Endothelial cell of umbilical vein (primary cell): ENCODE measurements around the gene TPRG1L. TPM values are rescaled to one million over a fixed set of nuclear protein-coding genes. Genes with fewer than 3 reads are reported as not detected.

Experiments used
- BruUV-seq: library from RNA; stranded (reverse); fragments of 400-500 nt; replicated peaks from 2 replicates; lab custom pipeline; 2021; lab: Mats Ljungman, UMichigan
- CTCF ChIA-PET: fragments of 300-600, 350-600 bp; sonication (Branson Sonifier 250); formaldehyde crosslinking; loops from one replicate; lab custom pipeline; 2021; ENCODE audit warnings: antibody characterized with exemption, inconsistent platforms; lab: Charles Lee
- POLR2A ChIA-PET: fragments of 300-600, 350-600 bp; sonication (Branson Sonifier 250); formaldehyde crosslinking; loops from one replicate; lab custom pipeline; 2021; ENCODE audit warnings: antibody characterized with exemption, inconsistent platforms; lab: Charles Lee
- DNase-seq: peaks from one replicate; pipeline ENCODE4 v3.0.0-alpha.2; 2011; ENCODE audit warnings: low read depth, low spot score
- FAIRE-seq: peaks from 2 replicates; lab custom pipeline; 2011; peaks lifted over from hg19 to GRCh38; lab: Jason Lieb, UNC
- H2AFZ ChIP-seq: 2 replicates; pipeline ENCODE4 v1.6.0; 2012; ENCODE audit warnings: low read depth, low read length, control low read depth, inconsistent platforms
- H3K27ac ChIP-seq: 2 replicates; pipeline ENCODE4 v1.5.1; 2011; ENCODE audit warnings: low read depth, mild to moderate bottlenecking, control low read depth, low read length, moderate library complexity; ENCODE audit not compliant: insufficient read depth
- H3K27me3 ChIP-seq, 2 experiments: 2 replicates each; pipeline versions ENCODE4 v1.6.0 to v1.6.1; 2011; ENCODE audit warnings: low read length in 2 of 2, mixed read lengths in 1 of 2; ENCODE audit not compliant: control insufficient read depth in 2 of 2, insufficient read depth in 2 of 2
- H3K36me3 ChIP-seq, 2 experiments: 2 replicates in 1 of 2; 3 replicates in 1 of 2; pipeline ENCODE4 v1.5.1; 2011; ENCODE audit warnings: low read length in 2 of 2, mild to moderate bottlenecking in 1 of 2, moderate library complexity in 1 of 2; ENCODE audit not compliant: control insufficient read depth in 2 of 2, insufficient read depth in 2 of 2; ENCODE audit errors: extremely low read depth in 1 of 2
- H3K4me1 ChIP-seq: 3 replicates; pipeline ENCODE4 v1.5.1; 2011; ENCODE audit warnings: mild to moderate bottlenecking, low read length; ENCODE audit not compliant: control insufficient read depth, insufficient read depth; ENCODE audit errors: extremely low read depth
- H3K4me2 ChIP-seq: 2 replicates; pipeline ENCODE4 v1.6.1; 2011; ENCODE audit warnings: low read length, control low read depth, mixed read lengths; ENCODE audit not compliant: insufficient read depth
- H3K4me3 ChIP-seq, 3 experiments: fragments of 200-600 bp in 1 of 3; sonication (generic), shearing (Covaris generic) in 1 of 3; replicated peaks in 1 of 3; 2 replicates each; pipeline ENCODE4 v1.5.1; 2011 to 2016; ENCODE audit warnings: control low read depth in 3 of 3, low read length in 3 of 3, mild to moderate bottlenecking in 2 of 3, inconsistent platforms in 1 of 3, low read depth in 1 of 3, moderate library complexity in 1 of 3; ENCODE audit not compliant: insufficient read depth in 1 of 3
- H3K79me2 ChIP-seq: 2 replicates; pipeline ENCODE4 v1.6.0; 2012; ENCODE audit warnings: low read length, inconsistent platforms; ENCODE audit not compliant: control insufficient read depth, insufficient read depth
- H3K9ac ChIP-seq: replicated peaks from 2 replicates; pipeline ENCODE3; 2011; ENCODE audit warnings: low read length, control low read depth; ENCODE audit not compliant: insufficient read depth; ENCODE audit errors: extremely low read depth
- H3K9me1 ChIP-seq: replicated peaks from 3 replicates; pipeline ENCODE4 v1.6.0; 2011; ENCODE audit warnings: mild to moderate bottlenecking, low read length; ENCODE audit not compliant: control insufficient read depth, insufficient read depth; ENCODE audit errors: extremely low read depth
- H3K9me3 ChIP-seq: replicated peaks from 2 replicates; pipeline ENCODE4 v1.5.1; 2012; ENCODE audit warnings: low read length, inconsistent platforms; ENCODE audit not compliant: control insufficient read depth, insufficient read depth
- H4K20me1 ChIP-seq: replicated peaks from 2 replicates; pipeline ENCODE3; 2011; ENCODE audit warnings: mild to moderate bottlenecking, low read length; ENCODE audit not compliant: control insufficient read depth, insufficient read depth; ENCODE audit errors: extremely low read depth
- EZH2 ChIP-seq: IDR thresholded peaks from 2 replicates; pipeline ENCODE4 v1.6.1; 2012; ENCODE audit warnings: borderline replicate concordance, low read depth, mild to moderate bottlenecking, moderate library complexity, low read length, inconsistent platforms; ENCODE audit not compliant: severe bottlenecking
- FOS ChIP-seq: IDR thresholded peaks from 2 replicates; pipeline ENCODE4 v1.6.1; 2011; ENCODE audit warnings: mild to moderate bottlenecking, low read length, moderate library complexity, borderline replicate concordance; ENCODE audit not compliant: insufficient read depth
- GATA2 ChIP-seq: IDR thresholded peaks from 2 replicates; pipeline ENCODE4 v1.7.0; 2011; ENCODE audit warnings: low read depth, mild to moderate bottlenecking, moderate library complexity, mixed read lengths, low read length; ENCODE audit not compliant: insufficient read length, insufficient read depth
- JUN ChIP-seq: IDR thresholded peaks from 2 replicates; pipeline ENCODE4 v1.6.1; 2011; ENCODE audit warnings: borderline replicate concordance, low read depth; ENCODE audit not compliant: insufficient read length, insufficient read depth
- MYC ChIP-seq: IDR thresholded peaks from one replicate; pipeline ENCODE4 v1.6.1; 2011; ENCODE audit warnings: mild to moderate bottlenecking, low read depth, low read length
- POLR2A ChIP-seq: IDR thresholded peaks from 2 replicates; pipeline ENCODE4 v1.6.1; 2012; ENCODE audit warnings: low read depth, mild to moderate bottlenecking, control low read depth, low read length
- POLR2AphosphoS5 ChIP-seq: IDR thresholded peaks from 2 replicates; pipeline ENCODE4 v1.6.1; 2012; ENCODE audit warnings: low read depth, mild to moderate bottlenecking, control low read depth, low read length, moderate library complexity; ENCODE audit not compliant: insufficient read depth
- dilution Hi-C: fragments of 300-500 bp; cut with MboI; formaldehyde crosslinking; loops from one replicate; pipeline ENCODE4 v1.15.0; 2019; ENCODE audit warnings: low sequenced_read_pairs; ENCODE audit not compliant: extremely low pct_ligation_motif_present
- intact Hi-C: fragments of 100-400 bp; cut with micrococcal nuclease; formaldehyde crosslinking; loops from one replicate; pipeline ENCODE4 v1.10.0; 2022
- polyA plus RNA-seq, 4 experiments: library from polyadenylated mRNA; depleted of rRNA in 3 of 4; stranded (reverse) in 3 of 4; unstranded in 1 of 4; fragments of >200 nt; gene quantifications; 2 replicates each; pipeline versions ENCODE4 v1.2.1 to v1.2.3, GENCODE V29; 2011 to 2012; ENCODE audit warnings: missing spikeins in 1 of 4
- total RNA-seq: library from RNA; stranded (reverse); gene quantifications from 2 replicates; pipeline ENCODE4 v1.2.3, GENCODE V29; 2021
- TF ChIP-seq, protein P1 (sequence below), 2 donors: IDR thresholded peaks; 1 replicate in 1 of 2; 2 replicates in 1 of 2; pipeline ENCODE4 v1.5.1; 2011; ENCODE audit warnings: low read length in 2 of 2, mild to moderate bottlenecking in 2 of 2, moderate library complexity in 2 of 2, control low read depth in 1 of 2, inconsistent platforms in 1 of 2, low read depth in 1 of 2; ENCODE audit not compliant: insufficient read depth in 1 of 2; ENCODE audit errors: extremely low read depth in 1 of 2
- TF ChIP-seq, protein P2 (sequence below): IDR thresholded peaks from 2 replicates; pipeline ENCODE4 v1.6.1; 2011; ENCODE audit not compliant: insufficient read depth, insufficient read length

Gene TPRG1L
- total and polyA plus RNA-seq, 2 donors (not counting 3 experiments of a cell fraction or from before 2014, with no cell fraction given): 52.3 to 53.8 TPM

DNA sequence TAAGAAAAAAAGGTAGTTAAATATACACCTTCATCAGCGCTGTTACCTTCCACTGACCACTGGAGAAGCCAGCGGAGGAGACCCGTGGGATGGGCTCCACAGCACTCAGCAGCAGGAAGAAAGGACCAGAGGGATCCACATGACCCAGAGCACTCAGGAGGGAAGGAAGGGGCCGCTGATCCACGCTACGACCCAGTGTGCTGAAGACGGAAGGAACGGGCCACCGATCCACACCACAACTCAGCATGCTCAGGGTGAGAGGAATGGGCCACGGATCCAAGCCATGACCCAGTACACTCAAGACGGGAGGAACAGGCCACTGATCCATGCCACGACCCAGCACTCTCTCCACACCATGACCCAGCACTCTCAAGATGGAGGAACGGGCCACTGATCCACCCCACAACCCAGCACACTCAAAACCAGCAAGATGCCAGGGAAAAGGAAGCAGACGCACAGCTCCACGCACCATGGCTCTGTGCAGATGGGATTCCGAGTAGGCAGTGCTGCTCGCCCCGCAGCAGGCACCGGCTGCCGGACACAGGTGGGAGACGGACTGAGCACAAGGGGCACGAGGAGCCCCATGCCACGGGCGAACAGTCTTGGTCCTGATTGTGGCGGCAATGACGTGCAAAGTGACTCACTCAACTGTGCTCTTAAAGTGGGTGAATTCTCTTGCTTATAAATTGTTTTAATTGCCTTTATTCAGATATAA, 16.4 kb downstream of the TPRG1L start:
- CTCF ChIA-PET: interaction anchor here (1.2 kb wide), 1 partner anchor 83 kb away, joined by 4 read pairs; no protein-coding TSS in a partner anchor
- FAIRE-seq (no peak), DNase-seq (no peak)
- H3K9me1 ChIP-seq: no peaks in the 10 kb centered on the region
- H3K27ac ChIP-seq: no peak overlapping the region
- H3K9ac ChIP-seq: no peak overlapping the region
- peaks cover 0 to 13% of the 10 kb centered on the region in 2 experiments for H3K36me3 ChIP-seq
- TF ChIP-seq EZH2 (no peak), JUN (no peak), POLR2A (no peak), GATA2 (no peak), MYC (no peak), FOS (no peak), POLR2AphosphoS5 (no peak)
- TF ChIP-seq, protein P1, sequence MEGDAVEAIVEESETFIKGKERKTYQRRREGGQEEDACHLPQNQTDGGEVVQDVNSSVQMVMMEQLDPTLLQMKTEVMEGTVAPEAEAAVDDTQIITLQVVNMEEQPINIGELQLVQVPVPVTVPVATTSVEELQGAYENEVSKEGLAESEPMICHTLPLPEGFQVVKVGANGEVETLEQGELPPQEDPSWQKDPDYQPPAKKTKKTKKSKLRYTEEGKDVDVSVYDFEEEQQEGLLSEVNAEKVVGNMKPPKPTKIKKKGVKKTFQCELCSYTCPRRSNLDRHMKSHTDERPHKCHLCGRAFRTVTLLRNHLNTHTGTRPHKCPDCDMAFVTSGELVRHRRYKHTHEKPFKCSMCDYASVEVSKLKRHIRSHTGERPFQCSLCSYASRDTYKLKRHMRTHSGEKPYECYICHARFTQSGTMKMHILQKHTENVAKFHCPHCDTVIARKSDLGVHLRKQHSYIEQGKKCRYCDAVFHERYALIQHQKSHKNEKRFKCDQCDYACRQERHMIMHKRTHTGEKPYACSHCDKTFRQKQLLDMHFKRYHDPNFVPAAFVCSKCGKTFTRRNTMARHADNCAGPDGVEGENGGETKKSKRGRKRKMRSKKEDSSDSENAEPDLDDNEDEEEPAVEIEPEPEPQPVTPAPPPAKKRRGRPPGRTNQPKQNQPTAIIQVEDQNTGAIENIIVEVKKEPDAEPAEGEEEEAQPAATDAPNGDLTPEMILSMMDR (IDR thresholded peaks at IDR 0.05; ENCODE audit: extremely low read depth in 1 of 2, insufficient read depth in 1 of 2, low read depth in 1 of 2, low read length in 2 of 2): no peak
- TF ChIP-seq, protein P2, sequence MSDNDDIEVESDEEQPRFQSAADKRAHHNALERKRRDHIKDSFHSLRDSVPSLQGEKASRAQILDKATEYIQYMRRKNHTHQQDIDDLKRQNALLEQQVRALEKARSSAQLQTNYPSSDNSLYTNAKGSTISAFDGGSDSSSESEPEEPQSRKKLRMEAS: no peak
- no peaks in the 10 kb centered on the region for H3K79me2 ChIP-seq
- no peaks in the 10 kb centered on the region for H4K20me1 ChIP-seq
- H3K9me3 ChIP-seq: no peaks in the 10 kb centered on the region
- no peak overlapping the region for H2AFZ ChIP-seq
- H3K4me1 ChIP-seq: no peaks in the 10 kb centered on the region
- no peak overlapping the region for H3K4me2 ChIP-seq
- no TSS peak for BruUV-seq
- POLR2A ChIA-PET: no interaction called here
- H3K27me3 ChIP-seq: no peaks in the 10 kb centered on the region
- H3K4me3 ChIP-seq: no peak overlapping the region
- dilution Hi-C loops (no loop called here), intact Hi-C loops (no loop called here)
